NT2/D1 (cell line): ENCODE data around the gene PSRC1.

ENCODE experiments used
- SUZ12 ChIP-seq: IDR thresholded peaks from 2 replicates; pipeline ENCODE4 v1.6.1; 2011; ENCODE audit not compliant: insufficient read length, insufficient read depth; ENCODE audit errors: extremely low read depth
- ZNF274 ChIP-seq: IDR thresholded peaks from 2 replicates; pipeline ENCODE4 v1.6.1; 2011; ENCODE audit warnings: mild to moderate bottlenecking, low read depth, low read length

DNA sequence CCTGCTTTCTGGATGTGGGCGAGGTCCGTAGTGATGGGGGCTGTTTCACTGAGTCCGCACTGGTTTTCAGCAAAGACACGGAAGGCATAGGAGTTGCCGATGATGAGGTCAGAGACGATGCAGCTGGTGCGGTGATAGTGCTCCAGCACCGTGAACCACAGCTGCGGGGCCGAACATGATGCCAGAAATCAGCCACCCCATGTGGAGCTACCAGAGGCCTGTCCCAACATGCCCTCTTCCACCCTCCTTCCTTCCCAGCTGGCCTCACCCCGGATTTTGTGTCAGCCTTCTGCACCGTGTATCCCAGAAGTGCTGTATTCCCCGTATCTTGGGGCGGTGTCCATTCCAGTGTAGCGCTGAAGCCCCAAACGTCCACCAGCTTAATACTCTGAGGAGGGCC is 13.8 kb upstream of the PSRC1 start:
- TF ChIP-seq ZNF274 (no peak), SUZ12 (no peak)
